RWPE2 (cell line): ENCODE data around the gene RNGTT.
"Not testable (repeated sequence)": the region's sequence is repeated elsewhere in the genome, so short reads cannot be mapped to it uniquely, and the experiment has no call there.

Experiments used
- ATAC-seq: fragments of 200-7000 bp; cut with Tn5 transposase; 3 replicates; pipeline ENCODE4 v1.9.1; 2021; ENCODE audit warnings: low read depth
- DNase-seq: peaks from one replicate; pipeline ENCODE4 v3.0.0-alpha.2; 2020; ENCODE audit warnings: low spot score
- H3K27ac ChIP-seq: fragments of 450-650 bp; 2 replicates; pipeline ENCODE4 v1.5.1; 2017; ENCODE audit warnings: mild to moderate bottlenecking; ENCODE audit not compliant: poor library complexity, severe bottlenecking
- H3K27me3 ChIP-seq: fragments of 250-450 bp; sonication (Bioruptor Pico); 2 replicates; pipeline ENCODE4 v1.5.1; 2021; ENCODE audit warnings: mild to moderate bottlenecking, moderate library complexity; ENCODE audit not compliant: insufficient read depth, poor library complexity, severe bottlenecking
- H3K36me3 ChIP-seq: fragments of 250-450 bp; sonication (Bioruptor Pico); 2 replicates; pipeline ENCODE4 v1.5.1; 2020; ENCODE audit warnings: low read depth, mild to moderate bottlenecking, moderate library complexity
- H3K4me1 ChIP-seq: fragments of 250-450 bp; sonication (Bioruptor Pico); 2 replicates; pipeline ENCODE4 v1.5.1; 2021; ENCODE audit warnings: mild to moderate bottlenecking, moderate library complexity; ENCODE audit not compliant: insufficient read depth, poor library complexity, severe bottlenecking
- H3K4me3 ChIP-seq: fragments of 250-450 bp; sonication (Bioruptor Pico); 2 replicates; pipeline ENCODE4 v1.5.1; 2021; ENCODE audit warnings: mild to moderate bottlenecking, moderate library complexity; ENCODE audit not compliant: severe bottlenecking
- H3K9me3 ChIP-seq: fragments of 250-450 bp; sonication (Bioruptor Pico); 2 replicates; pipeline ENCODE4 v1.5.1; 2021; ENCODE audit warnings: mild to moderate bottlenecking, moderate library complexity; ENCODE audit not compliant: severe bottlenecking
- CTCF ChIP-seq: fragments of 450-650 bp; IDR thresholded peaks from one replicate; pipeline ENCODE4 v1.5.1; 2017; ENCODE audit warnings: mild to moderate bottlenecking, moderate library complexity; ENCODE audit not compliant: poor library complexity, severe bottlenecking

RNGTT gene

GRCh38 chr6:88972504-88973423 lies 9.3 kb upstream of the RNGTT start:
- ATAC-seq = no peak
- Histone ChIP-seq H3K27ac (no peak overlapping the region), H3K4me3 (no peak overlapping the region), H3K4me1 (no peaks in the 10 kb centered on the region), H3K9me3 (peaks cover 4% of the 10 kb centered on the region), H3K36me3 (no peaks in the 10 kb centered on the region), H3K27me3 (no peaks in the 10 kb centered on the region)
- no peak for TF ChIP-seq CTCF
- no peak for DNase-seq

GRCh38 chr6:88970301-88970700 lies 6.9 kb upstream of the RNGTT start:
- no peaks in the 10 kb centered on the region for H3K4me1 ChIP-seq
- no peaks in the 10 kb centered on the region for H3K36me3 ChIP-seq
- no peak overlapping the region for H3K4me3 ChIP-seq
- H3K9me3 ChIP-seq = peaks cover 9% of the 10 kb centered on the region
- TF ChIP-seq CTCF = no peak
- H3K27me3 ChIP-seq = no peaks in the 10 kb centered on the region
- ATAC-seq = no peak
- no peak for DNase-seq
- H3K27ac ChIP-seq = no peak overlapping the region

GRCh38 chr6:88969255-88969654 lies 5.8 kb upstream of the RNGTT start:
- not testable (repeated sequence) for H3K4me3 ChIP-seq, H3K9me3 ChIP-seq, H3K27ac ChIP-seq, H3K4me1 ChIP-seq, ATAC-seq, H3K27me3 ChIP-seq, DNase-seq, H3K36me3 ChIP-seq

GRCh38 chr6:88967891-88968290 lies 4.5 kb upstream of the RNGTT start:
- Histone ChIP-seq H3K36me3 (no peaks in the 10 kb centered on the region), H3K27me3 (no peaks in the 10 kb centered on the region), H3K27ac (no peak overlapping the region), H3K9me3 (peaks cover 9% of the 10 kb centered on the region), H3K4me1 (no peaks in the 10 kb centered on the region), H3K4me3 (no peak overlapping the region)
- DNase-seq (no peak), ATAC-seq (no peak)
- no peak for TF ChIP-seq CTCF

- peaks cover 8% of the 10 kb centered on the region; the same call in 1 of the 2 replicates for H3K36me3 ChIP-seq
- DNase-seq (no peak), ATAC-seq (no peak)
- peaks cover 9% of the 10 kb centered on the region for H3K9me3 ChIP-seq
- H3K4me3 ChIP-seq = no peak overlapping the region
- H3K27ac ChIP-seq = no peak overlapping the region
- H3K27me3 ChIP-seq = no peaks in the 10 kb centered on the region
- no peak for TF ChIP-seq CTCF
- H3K4me1 ChIP-seq = no peaks in the 10 kb centered on the region
Measured at GRCh38 chr6:88965691-88966090, 2.3 kb upstream of the RNGTT start.
